GM23248 (cell line): ENCODE measurements around the gene FAM219B. TPM values are rescaled to one million over a fixed set of nuclear protein-coding genes. Genes with fewer than 3 reads are reported as not detected.
A peak's percentile ranks its signal among the peaks of the same experiment; 100 is the strongest.

Experiments
- DNase-seq: peaks from one replicate; pipeline ENCODE4 v3.0.0-alpha.2; 2015
- H2AFZ ChIP-seq: fragments of 200-600 bp; sonication (generic); 2 replicates; pipeline ENCODE4 v1.6.1; 2016; ENCODE audit warnings: antibody characterized with exemption
- H3F3A ChIP-seq: fragments of 200-600 bp; sonication (generic); 2 replicates; pipeline ENCODE4 v1.6.1; 2016; ENCODE audit warnings: mild to moderate bottlenecking, antibody characterized with exemption, mixed run types; ENCODE audit not compliant: insufficient read depth
- H3K27ac ChIP-seq: fragments of 200-600 bp; sonication (generic); 2 replicates; pipeline ENCODE4 v1.5.1; 2016; ENCODE audit warnings: mild to moderate bottlenecking
- H3K27me3 ChIP-seq: fragments of 200-600 bp; sonication (generic); replicated peaks from 2 replicates; pipeline ENCODE4 v1.6.1; 2016; ENCODE audit warnings: mild to moderate bottlenecking; ENCODE audit not compliant: insufficient read depth
- H3K36me3 ChIP-seq: fragments of 200-600 bp; sonication (generic); 2 replicates; pipeline ENCODE4 v1.6.1; 2016; ENCODE audit warnings: low read depth, mild to moderate bottlenecking
- H3K4me1 ChIP-seq: fragments of 200-600 bp; sonication (generic); 2 replicates; pipeline ENCODE4 v1.6.1; 2016; ENCODE audit warnings: mild to moderate bottlenecking; ENCODE audit not compliant: insufficient read depth
- H3K4me2 ChIP-seq: fragments of 200-600 bp; sonication (generic); one replicate; pipeline ENCODE4 v1.6.1; 2016; ENCODE audit warnings: mild to moderate bottlenecking; ENCODE audit not compliant: unreplicated experiment
- H3K4me3 ChIP-seq: fragments of 200-600 bp; sonication (generic); 2 replicates; pipeline ENCODE4 v1.5.1; 2016; ENCODE audit warnings: mild to moderate bottlenecking
- H3K79me2 ChIP-seq: fragments of 200-600 bp; sonication (generic); 2 replicates; pipeline ENCODE4 v1.6.1; 2016; ENCODE audit warnings: mild to moderate bottlenecking; ENCODE audit not compliant: insufficient read depth
- H3K9ac ChIP-seq: fragments of 200-600 bp; sonication (generic); 2 replicates; pipeline ENCODE4 v1.6.1; 2016; ENCODE audit warnings: mild to moderate bottlenecking
- H3K9me2 ChIP-seq: fragments of 200-600 bp; sonication (generic); 2 replicates; pipeline ENCODE4 v1.6.1; 2016; ENCODE audit warnings: mixed run types, mild to moderate bottlenecking, moderate library complexity; ENCODE audit not compliant: insufficient read depth
- H3K9me3 ChIP-seq: fragments of 200-600 bp; sonication (generic); one replicate; pipeline ENCODE4 v1.6.1; 2017; ENCODE audit warnings: low read depth
- H4K20me1 ChIP-seq: fragments of 200-600 bp; sonication (generic); 2 replicates; pipeline ENCODE4 v1.6.0; 2016; ENCODE audit not compliant: insufficient read depth
- EZH2 ChIP-seq: fragments of 200-600 bp; sonication (generic); IDR thresholded peaks from 2 replicates; pipeline ENCODE4 v1.6.1; 2018; ENCODE audit warnings: antibody characterized with exemption, mild to moderate bottlenecking; ENCODE audit not compliant: insufficient read depth, poor library complexity, severe bottlenecking
- EZH2phosphoT487 ChIP-seq: fragments of 200-600 bp; sonication (generic); IDR thresholded peaks from 2 replicates; pipeline ENCODE4 v1.6.1; 2018; ENCODE audit warnings: antibody characterized with exemption, moderate library complexity, mild to moderate bottlenecking, low read depth; ENCODE audit not compliant: insufficient read depth
- WGBS, 2 experiments: methylation state at CpG; one replicate each; pipeline ENCODE4 v1.1.6; 2015 to 2017; ENCODE audit warnings: low lambda C conversion rate in 2 of 2, low coverage in 1 of 2; ENCODE audit errors: missing lambda C conversion rate in 2 of 2; 5-methylcytosine and 5-hydroxymethylcytosine counted together
- in situ Hi-C: fragments of 300-500 bp; cut with MboI; formaldehyde crosslinking; loops from 2 replicates; pipeline ENCODE4 v1.15.0; 2020
- polyA plus RNA-seq: library from polyadenylated mRNA; unstranded; fragments of >200 nt; fragmentation: Nextera tagmentation; extraction: Ambion mirVana; gene quantifications from 2 replicates; pipeline ENCODE4 v1.2.1, GENCODE V29; 2016
- total RNA-seq: library from RNA; depleted of rRNA; stranded (reverse); fragments of >200 nt; shearing (Covaris generic); gene quantifications from 2 replicates; pipeline ENCODE4 v1.2.3, GENCODE V29; 2014

FAM219B gene
- total and polyA plus RNA-seq, 2 experiments from 2014 or later = 39.6 to 78.6 TPM

DNA sequence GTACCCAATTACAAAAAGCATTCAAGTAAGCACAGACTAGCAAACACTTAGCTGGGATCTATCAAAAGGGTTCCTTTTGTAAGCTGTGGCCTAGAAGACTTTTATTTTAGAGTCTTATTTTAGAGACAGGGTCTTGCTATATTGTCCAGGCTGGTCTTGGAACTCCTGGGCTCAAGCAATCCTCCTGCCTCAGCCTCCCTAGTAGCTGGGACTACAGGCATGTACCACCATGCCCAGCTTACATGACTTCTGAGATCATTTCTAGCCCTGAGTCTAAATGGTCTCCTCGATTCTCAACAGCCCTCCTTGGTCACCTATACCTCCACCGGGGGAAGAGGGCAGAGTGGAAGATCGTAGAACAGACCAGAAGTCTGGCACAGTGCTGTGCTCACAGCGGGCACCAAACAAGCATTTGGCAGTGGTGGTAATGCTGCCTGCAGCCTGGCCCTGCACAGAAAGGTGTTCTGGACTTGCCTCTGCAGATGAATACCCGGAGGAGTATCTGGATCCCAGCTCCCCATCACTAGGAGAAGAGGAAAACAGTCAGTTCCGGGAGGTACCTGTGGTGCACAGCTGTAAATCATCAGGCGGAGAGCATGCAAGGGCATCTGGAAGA lies 2.4 kb downstream of the FAM219B start:
- peak overlapping the region; percentile 91 for H3K4me2 ChIP-seq
- peaks cover 28% of the 10 kb centered on the region for H3K36me3 ChIP-seq
- H3K27ac ChIP-seq = no peak overlapping the region
- peaks cover 12% of the 10 kb centered on the region for H3K4me1 ChIP-seq
- in situ Hi-C loops = no loop called here
- no peaks in the 10 kb centered on the region for H3K27me3 ChIP-seq
- no peak overlapping the region for H2AFZ ChIP-seq
- WGBS, 2 experiments = 82 to 83% methylated on average over 7 of the region's 7 CpGs
- TF ChIP-seq EZH2 = no peak
- no peak for TF ChIP-seq EZH2phosphoT487
- no peaks in the 10 kb centered on the region for H3K9me2 ChIP-seq
- H3F3A ChIP-seq = peaks cover 33% of the 10 kb centered on the region
- 0 out of 2 replicates have a peak, but pooled peaks cover 6% of the 10 kb centered on the region for H4K20me1 ChIP-seq
- H3K9me3 ChIP-seq = no peaks in the 10 kb centered on the region
- 0 out of 2 replicates have a peak overlapping the region, but pooled peaks have one; percentile 96 for H3K9ac ChIP-seq
- H3K4me3 ChIP-seq = no peak overlapping the region
- H3K79me2 ChIP-seq = peaks cover 48% of the 10 kb centered on the region
- DNase-seq = no peak

- Histone ChIP-seq H3K4me2 (no peak overlapping the region), H4K20me1 (0 out of 2 replicates have a peak, but pooled peaks cover 6% of the 10 kb centered on the region), H3K27ac (no peak overlapping the region), H3K36me3 (peaks cover 28% of the 10 kb centered on the region), H3K4me1 (peaks cover 12% of the 10 kb centered on the region), H3K27me3 (no peaks in the 10 kb centered on the region), H3K9me3 (no peaks in the 10 kb centered on the region), H3K4me3 (no peak overlapping the region), H3F3A (peaks cover 38% of the 10 kb centered on the region), H3K9me2 (no peaks in the 10 kb centered on the region), H3K9ac (no peak overlapping the region), H2AFZ (no peak overlapping the region), H3K79me2 (peaks cover 48% of the 10 kb centered on the region)
- no peak for TF ChIP-seq EZH2phosphoT487
- no peak for TF ChIP-seq EZH2
- WGBS, 2 experiments = 93 to 100% methylated on average over 1 of the region's 1 CpG
- in situ Hi-C loops = no loop called here
- DNase-seq = peak; percentile 27
Observed at GRCh38 chr15:74903676-74904075, 3.0 kb downstream of the FAM219B start.

DNA sequence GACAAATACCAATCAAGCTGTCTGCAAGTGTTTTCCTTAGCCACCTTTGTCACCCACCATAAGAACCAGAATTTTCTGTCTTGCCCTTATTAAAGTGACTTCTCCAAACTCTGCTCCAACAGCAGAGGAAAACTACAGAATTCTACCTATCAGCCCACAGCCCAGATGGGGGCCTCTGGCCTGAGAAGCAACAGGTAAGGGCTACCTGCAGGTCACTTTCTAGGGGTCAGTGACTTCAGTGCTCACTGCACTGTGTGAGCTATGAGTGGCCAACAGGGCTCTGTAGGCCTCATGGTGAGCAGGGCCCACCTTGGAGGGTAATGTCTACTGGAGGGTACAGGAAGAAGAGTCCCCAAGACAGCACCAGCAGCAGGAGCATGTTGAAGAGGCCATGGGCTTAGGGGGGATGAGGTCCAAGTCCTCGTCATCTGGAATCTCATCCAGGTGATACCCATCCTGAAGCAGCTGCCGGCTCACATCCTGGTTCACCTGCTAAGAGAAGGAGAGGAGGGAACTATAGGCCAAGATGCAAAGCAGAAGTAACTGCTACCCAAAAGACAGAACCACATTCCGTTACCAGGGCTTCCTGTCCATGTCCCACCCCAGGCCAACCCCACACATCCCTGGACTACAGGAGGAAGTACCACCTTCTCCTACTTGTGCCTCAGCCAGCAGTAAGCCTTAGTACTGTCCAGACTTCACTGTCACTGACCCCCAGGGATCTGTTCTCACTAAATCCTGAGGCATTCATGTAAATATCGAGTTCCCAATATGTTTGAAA lies 4.2 kb downstream of the FAM219B start:
- no peaks in the 10 kb centered on the region for H3K9me3 ChIP-seq
- no peak for DNase-seq
- H3K9me2 ChIP-seq = no peaks in the 10 kb centered on the region
- in situ Hi-C loops = no loop called here
- peaks cover 12% of the 10 kb centered on the region for H3K4me1 ChIP-seq
- 0 out of 2 replicates have a peak, but pooled peaks cover 6% of the 10 kb centered on the region for H4K20me1 ChIP-seq
- H3K4me3 ChIP-seq = no peak overlapping the region
- TF ChIP-seq EZH2 (no peak), EZH2phosphoT487 (no peak)
- H3K9ac ChIP-seq = no peak overlapping the region
- 81 to 95% methylated on average over 4 of the region's 4 CpGs for WGBS, 2 experiments
- H3K27ac ChIP-seq = no peak overlapping the region
- H3K79me2 ChIP-seq = peaks cover 48% of the 10 kb centered on the region
- H3F3A ChIP-seq = peaks cover 38% of the 10 kb centered on the region
- H3K27me3 ChIP-seq = no peaks in the 10 kb centered on the region
- H3K4me2 ChIP-seq = no peak overlapping the region
- no peak overlapping the region for H2AFZ ChIP-seq
- peaks cover 28% of the 10 kb centered on the region for H3K36me3 ChIP-seq

DNA sequence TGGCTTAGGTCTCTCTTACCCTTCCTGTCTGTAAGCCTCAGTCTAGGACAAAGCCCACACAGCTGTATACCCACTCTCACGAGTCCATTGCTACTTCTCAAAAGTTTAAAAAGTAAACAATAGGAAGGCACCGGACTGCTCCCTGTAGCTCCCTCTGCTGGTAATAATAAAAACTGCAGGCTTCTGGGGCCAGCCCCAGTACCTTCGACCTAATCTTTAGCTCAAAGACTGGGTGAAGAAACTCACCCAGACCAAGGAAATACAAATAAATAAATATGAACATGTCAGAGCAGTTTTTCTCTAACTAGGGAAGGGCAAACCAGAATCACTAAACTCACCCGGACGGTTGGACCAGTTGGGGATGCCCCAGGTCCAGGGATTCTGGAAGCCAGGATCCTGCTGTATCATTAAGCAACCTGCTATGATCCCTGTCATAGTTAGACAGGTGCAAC lies 5.0 kb downstream of the FAM219B start:
- H4K20me1 ChIP-seq = 0 out of 2 replicates have a peak, but pooled peaks cover 6% of the 10 kb centered on the region
- peak; percentile 59 for DNase-seq
- 4 to 7% methylated on average over 5 of the region's 5 CpGs for WGBS, 2 experiments
- peaks cover 28% of the 10 kb centered on the region for H3K36me3 ChIP-seq
- H3K9me2 ChIP-seq = no peaks in the 10 kb centered on the region
- H3K27ac ChIP-seq = no peak overlapping the region
- in situ Hi-C loops = no loop called here
- H3K9me3 ChIP-seq = no peaks in the 10 kb centered on the region
- no peaks in the 10 kb centered on the region for H3K27me3 ChIP-seq
- peaks cover 48% of the 10 kb centered on the region for H3K79me2 ChIP-seq
- H3K4me2 ChIP-seq = no peak overlapping the region
- no peak overlapping the region for H2AFZ ChIP-seq
- H3K9ac ChIP-seq = peak overlapping the region; percentile 21; the same call in 1 of the 2 replicates
- H3K4me3 ChIP-seq = no peak overlapping the region
- H3F3A ChIP-seq = peaks cover 38% of the 10 kb centered on the region
- TF ChIP-seq EZH2phosphoT487 (no peak), EZH2 (no peak)
- peaks cover 12% of the 10 kb centered on the region for H3K4me1 ChIP-seq
